ENCODE data around the gene DCBLD1. TPM values are rescaled to one million over a fixed set of nuclear protein-coding genes. Genes with fewer than 3 reads are reported as not detected.

The DCBLD1 gene
- total and polyA plus RNA-seq, 2 of the 13 experiments (the other 11 are each of a cell fraction or from before 2014, with no cell fraction given) = 23.2 to 41.5 TPM

DNA sequence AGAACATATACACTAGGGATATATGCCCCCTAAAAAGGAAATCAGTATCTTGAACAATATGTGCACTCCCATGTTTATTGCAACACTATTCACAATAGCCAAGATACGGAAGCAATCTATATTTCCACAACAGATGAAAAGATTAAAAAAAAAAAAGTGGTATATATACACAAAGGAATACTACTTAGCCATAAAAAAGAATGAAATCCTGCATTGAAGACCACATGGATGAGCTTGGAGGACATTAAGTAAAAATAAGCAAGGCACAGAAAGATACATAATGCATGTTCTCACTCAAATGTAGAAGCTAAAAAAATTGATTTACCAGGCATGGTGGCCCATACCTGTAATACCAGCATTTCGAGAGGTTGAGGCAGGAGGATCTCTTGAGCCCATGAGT is 115.3 kb downstream of the DCBLD1 start (continued):
- TF ChIP-seq, protein P1, sequence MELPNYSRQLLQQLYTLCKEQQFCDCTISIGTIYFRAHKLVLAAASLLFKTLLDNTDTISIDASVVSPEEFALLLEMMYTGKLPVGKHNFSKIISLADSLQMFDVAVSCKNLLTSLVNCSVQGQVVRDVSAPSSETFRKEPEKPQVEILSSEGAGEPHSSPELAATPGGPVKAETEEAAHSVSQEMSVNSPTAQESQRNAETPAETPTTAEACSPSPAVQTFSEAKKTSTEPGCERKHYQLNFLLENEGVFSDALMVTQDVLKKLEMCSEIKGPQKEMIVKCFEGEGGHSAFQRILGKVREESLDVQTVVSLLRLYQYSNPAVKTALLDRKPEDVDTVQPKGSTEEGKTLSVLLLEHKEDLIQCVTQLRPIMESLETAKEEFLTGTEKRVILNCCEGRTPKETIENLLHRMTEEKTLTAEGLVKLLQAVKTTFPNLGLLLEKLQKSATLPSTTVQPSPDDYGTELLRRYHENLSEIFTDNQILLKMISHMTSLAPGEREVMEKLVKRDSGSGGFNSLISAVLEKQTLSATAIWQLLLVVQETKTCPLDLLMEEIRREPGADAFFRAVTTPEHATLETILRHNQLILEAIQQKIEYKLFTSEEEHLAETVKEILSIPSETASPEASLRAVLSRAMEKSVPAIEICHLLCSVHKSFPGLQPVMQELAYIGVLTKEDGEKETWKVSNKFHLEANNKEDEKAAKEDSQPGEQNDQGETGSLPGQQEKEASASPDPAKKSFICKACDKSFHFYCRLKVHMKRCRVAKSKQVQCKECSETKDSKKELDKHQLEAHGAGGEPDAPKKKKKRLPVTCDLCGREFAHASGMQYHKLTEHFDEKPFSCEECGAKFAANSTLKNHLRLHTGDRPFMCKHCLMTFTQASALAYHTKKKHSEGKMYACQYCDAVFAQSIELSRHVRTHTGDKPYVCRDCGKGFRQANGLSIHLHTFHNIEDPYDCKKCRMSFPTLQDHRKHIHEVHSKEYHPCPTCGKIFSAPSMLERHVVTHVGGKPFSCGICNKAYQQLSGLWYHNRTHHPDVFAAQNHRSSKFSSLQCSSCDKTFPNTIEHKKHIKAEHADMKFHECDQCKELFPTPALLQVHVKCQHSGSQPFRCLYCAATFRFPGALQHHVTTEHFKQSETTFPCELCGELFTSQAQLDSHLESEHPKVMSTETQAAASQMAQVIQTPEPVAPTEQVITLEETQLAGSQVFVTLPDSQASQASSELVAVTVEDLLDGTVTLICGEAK (IDR thresholded peaks at IDR 0.05) = no peak
- TF ChIP-seq, protein P1 (CRISPR knock-in tag; IDR thresholded peaks at IDR 0.05) = no peak
- no peak for TF ChIP-seq ZFAT (CRISPR knock-in tag; conservative IDR thresholded peaks at IDR 0.05)
- TF ChIP-seq ARID2 (CRISPR knock-in tag; IDR thresholded peaks at IDR 0.05; ENCODE audit: borderline replicate concordance) = no peak
- TF ChIP-seq ARNT (IDR thresholded peaks at IDR 0.05) = no peak
- no peak for TF ChIP-seq HNF4A (CRISPR knock-in tag; IDR thresholded peaks at IDR 0.05)
- TF ChIP-seq KLF6 (CRISPR knock-in tag; IDR thresholded peaks at IDR 0.05) = no peak
- TF ChIP-seq FOXJ3 (CRISPR knock-in tag; IDR thresholded peaks at IDR 0.05; ENCODE audit: borderline replicate concordance) = no peak
- TF ChIP-seq TCF7L2 (IDR thresholded peaks at IDR 0.05; ENCODE audit: low read depth, low read length) = no peak
- TF ChIP-seq, protein P2, sequence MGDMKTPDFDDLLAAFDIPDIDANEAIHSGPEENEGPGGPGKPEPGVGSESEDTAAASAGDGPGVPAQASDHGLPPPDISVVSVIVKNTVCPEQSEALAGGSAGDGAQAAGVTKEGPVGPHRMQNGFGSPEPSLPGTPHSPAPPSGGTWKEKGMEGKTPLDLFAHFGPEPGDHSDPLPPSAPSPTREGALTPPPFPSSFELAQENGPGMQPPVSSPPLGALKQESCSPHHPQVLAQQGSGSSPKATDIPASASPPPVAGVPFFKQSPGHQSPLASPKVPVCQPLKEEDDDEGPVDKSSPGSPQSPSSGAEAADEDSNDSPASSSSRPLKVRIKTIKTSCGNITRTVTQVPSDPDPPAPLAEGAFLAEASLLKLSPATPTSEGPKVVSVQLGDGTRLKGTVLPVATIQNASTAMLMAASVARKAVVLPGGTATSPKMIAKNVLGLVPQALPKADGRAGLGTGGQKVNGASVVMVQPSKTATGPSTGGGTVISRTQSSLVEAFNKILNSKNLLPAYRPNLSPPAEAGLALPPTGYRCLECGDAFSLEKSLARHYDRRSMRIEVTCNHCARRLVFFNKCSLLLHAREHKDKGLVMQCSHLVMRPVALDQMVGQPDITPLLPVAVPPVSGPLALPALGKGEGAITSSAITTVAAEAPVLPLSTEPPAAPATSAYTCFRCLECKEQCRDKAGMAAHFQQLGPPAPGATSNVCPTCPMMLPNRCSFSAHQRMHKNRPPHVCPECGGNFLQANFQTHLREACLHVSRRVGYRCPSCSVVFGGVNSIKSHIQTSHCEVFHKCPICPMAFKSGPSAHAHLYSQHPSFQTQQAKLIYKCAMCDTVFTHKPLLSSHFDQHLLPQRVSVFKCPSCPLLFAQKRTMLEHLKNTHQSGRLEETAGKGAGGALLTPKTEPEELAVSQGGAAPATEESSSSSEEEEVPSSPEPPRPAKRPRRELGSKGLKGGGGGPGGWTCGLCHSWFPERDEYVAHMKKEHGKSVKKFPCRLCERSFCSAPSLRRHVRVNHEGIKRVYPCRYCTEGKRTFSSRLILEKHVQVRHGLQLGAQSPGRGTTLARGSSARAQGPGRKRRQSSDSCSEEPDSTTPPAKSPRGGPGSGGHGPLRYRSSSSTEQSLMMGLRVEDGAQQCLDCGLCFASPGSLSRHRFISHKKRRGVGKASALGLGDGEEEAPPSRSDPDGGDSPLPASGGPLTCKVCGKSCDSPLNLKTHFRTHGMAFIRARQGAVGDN (CRISPR knock-in tag; IDR thresholded peaks at IDR 0.05) = no peak
- no peak for TF ChIP-seq ZKSCAN5 (CRISPR knock-in tag; IDR thresholded peaks at IDR 0.05)
- TF ChIP-seq ZNF142 (CRISPR knock-in tag; IDR thresholded peaks at IDR 0.05) = no peak
